Measurements from ENCODE around the gene ZNF526. TPM values are rescaled to one million over a fixed set of nuclear protein-coding genes. Genes with fewer than 3 reads are reported as not detected.

ZNF526 gene
- total and polyA plus RNA-seq, 2 donors (not counting 1 experiment from before 2014, with no cell fraction given): 4.9 to 21.3 TPM

GRCh38 chr19:42184401-42184861 is 35.7 kb upstream of the ZNF526 start:
- Histone ChIP-seq H4K20me1 (ENCODE audit: control insufficient read depth, insufficient read depth, low read length, poor library complexity, severe bottlenecking) (peaks cover 12% of the 10 kb centered on the region), H3K9ac (ENCODE audit: low read length) (no peak overlapping the region), H3K4me2 (replicated peaks; ENCODE audit: low read depth, low read length, poor library complexity, severe bottlenecking) (peak overlapping the region; percentile 34), H3K79me2 (ENCODE audit: control insufficient read depth, insufficient read depth, low read length) (peaks cover 19% of the 10 kb centered on the region), H2AFZ (ENCODE audit: insufficient read depth, low read depth, low read length, poor library complexity, severe bottlenecking) (no peak overlapping the region), H3K4me3 (ENCODE audit: control extremely low read depth in 1 of 5, extremely low read depth in 1 of 5, insufficient read depth in 1 of 5, low read depth in 2 of 5, low read length in 4 of 5) (no peak overlapping the region), H3K4me1 (ENCODE audit: control insufficient read depth in 2 of 2, insufficient read depth in 2 of 2, low read length in 2 of 2) (peaks cover 33 to 41% of the 10 kb centered on the region in 2 donors), H3K36me3 (replicated peaks in 1 of 2; ENCODE audit: control extremely low read depth in 1 of 2, control insufficient read depth in 1 of 2, extremely low read depth in 1 of 2, insufficient read depth in 2 of 2, low read length in 1 of 2) (no peaks in the 10 kb centered on the region), H3K9me3 (ENCODE audit: control extremely low read depth in 1 of 3, control insufficient read depth in 2 of 3, insufficient read depth in 1 of 3, low read length in 2 of 3) (no peaks in the 10 kb centered on the region), H3K27me3 (replicated peaks in 1 of 4; ENCODE audit: control extremely low read depth in 1 of 4, control insufficient read depth in 3 of 4, insufficient read depth in 4 of 4, low read length in 3 of 4) (peaks cover 0 to 13% (median 12%) of the 10 kb centered on the region in 4 experiments), H3K27ac (ENCODE audit: low read length in 2 of 2) (no peak overlapping the region)
- CTCF ChIA-PET: interaction anchor here (0.8 to 10.8 kb wide), 19 partner anchors 8 to 239 kb away, joined by 3 to 150 read pairs (median 5); partner anchors contain the start of gene POU2F2
- peak; percentile 64 for ATAC-seq (ENCODE audit: low read depth)
- DNase-seq: peak; percentile 78
- Mint-ChIP-seq H3K9me3 (ENCODE audit: insufficient read depth) (no peaks in the 10 kb centered on the region), H3K27ac (peak overlapping the region; percentile 27), H3K27me3 (peaks cover 8% of the 10 kb centered on the region), H3K4me1 (peaks cover 41% of the 10 kb centered on the region), H3K4me3 (no peak overlapping the region)
- intact Hi-C loops (cut with micrococcal nuclease): loop anchor here (1.0 to 5.0 kb wide), 4 partner anchors 14 to 113 kb away; no protein-coding TSS in a partner anchor
- 0% methylated on average over 1 of the region's 1 CpG for WGBS (ENCODE audit: insufficient coverage)
- POLR2A ChIA-PET: interaction anchor here (0.5 to 1.4 kb wide), 2 partner anchors 35 to 97 kb away, joined by 6 to 7 read pairs; partner anchors contain the start of gene ZNF526
- TF ChIP-seq CTCF (IDR thresholded peaks at IDR 0.05) (peak; percentile 91), EZH2 (IDR thresholded peaks at IDR 0.05; ENCODE audit: borderline replicate concordance, insufficient read depth, low read depth, low read length, poor library complexity, severe bottlenecking) (no peak)

- peaks cover 0 to 5% (median 3%) of the 10 kb centered on the region in 4 experiments for H3K27me3 ChIP-seq (replicated peaks in 1 of 4; ENCODE audit: control extremely low read depth in 1 of 4, control insufficient read depth in 3 of 4, insufficient read depth in 4 of 4, low read length in 3 of 4)
- peaks cover 33% of the 10 kb centered on the region in 2 donors for H3K4me1 ChIP-seq (ENCODE audit: control insufficient read depth in 2 of 2, insufficient read depth in 2 of 2, low read length in 2 of 2)
- peaks cover 16% of the 10 kb centered on the region for H3K79me2 ChIP-seq (ENCODE audit: control insufficient read depth, insufficient read depth, low read length)
- intact Hi-C loops (cut with micrococcal nuclease): loop anchor here (2.0 kb wide), 1 partner anchor 14 kb away; no protein-coding TSS in a partner anchor
- no peak overlapping the region for H2AFZ ChIP-seq (ENCODE audit: insufficient read depth, low read depth, low read length, poor library complexity, severe bottlenecking)
- no peak overlapping the region for H3K4me3 Mint-ChIP-seq
- no peak for TF ChIP-seq CTCF (IDR thresholded peaks at IDR 0.05)
- no peak for TF ChIP-seq EZH2 (IDR thresholded peaks at IDR 0.05; ENCODE audit: borderline replicate concordance, insufficient read depth, low read depth, low read length, poor library complexity, severe bottlenecking)
- no peak overlapping the region for H3K9ac ChIP-seq (ENCODE audit: low read length)
- ChIA-PET POLR2A (interaction anchor here (1.4 kb wide), 1 partner anchor 34 kb away, joined by 7 read pairs; the partner anchor contains the start of gene ZNF526), CTCF (interaction anchor here (0.8 to 10.8 kb wide), 19 partner anchors 9 to 104 kb away, joined by 3 to 150 read pairs (median 6); partner anchors contain the start of gene POU2F2)
- H3K4me1 Mint-ChIP-seq: peaks cover 41% of the 10 kb centered on the region
- no peak for DNase-seq
- H3K4me3 ChIP-seq (ENCODE audit: control extremely low read depth in 1 of 5, extremely low read depth in 1 of 5, insufficient read depth in 1 of 5, low read depth in 2 of 5, low read length in 4 of 5): no peak overlapping the region
- no peak for ATAC-seq (ENCODE audit: low read depth)
- peak overlapping the region in 1 of 2 donors; percentile 10 for H3K27ac ChIP-seq (ENCODE audit: low read length in 2 of 2)
- H4K20me1 ChIP-seq (ENCODE audit: control insufficient read depth, insufficient read depth, low read length, poor library complexity, severe bottlenecking): peaks cover 9% of the 10 kb centered on the region
- H3K4me2 ChIP-seq (replicated peaks; ENCODE audit: low read depth, low read length, poor library complexity, severe bottlenecking): peak overlapping the region; percentile 34
- H3K36me3 ChIP-seq (replicated peaks in 1 of 2; ENCODE audit: control extremely low read depth in 1 of 2, control insufficient read depth in 1 of 2, extremely low read depth in 1 of 2, insufficient read depth in 2 of 2, low read length in 1 of 2): no peaks in the 10 kb centered on the region
- no peaks in the 10 kb centered on the region for H3K9me3 Mint-ChIP-seq (ENCODE audit: insufficient read depth)
- peaks cover under 1% of the 10 kb centered on the region for H3K27me3 Mint-ChIP-seq
- no peaks in the 10 kb centered on the region for H3K9me3 ChIP-seq (ENCODE audit: control extremely low read depth in 1 of 3, control insufficient read depth in 2 of 3, insufficient read depth in 1 of 3, low read length in 2 of 3)
- H3K27ac Mint-ChIP-seq: no peak overlapping the region
These were observed 34.8 kb upstream of the ZNF526 start for GRCh38 chr19:42185277-42185676.

Measured in B cell (primary cell).